ENCODE data around the gene PRKG1.

PRKG1 gene

DNA sequence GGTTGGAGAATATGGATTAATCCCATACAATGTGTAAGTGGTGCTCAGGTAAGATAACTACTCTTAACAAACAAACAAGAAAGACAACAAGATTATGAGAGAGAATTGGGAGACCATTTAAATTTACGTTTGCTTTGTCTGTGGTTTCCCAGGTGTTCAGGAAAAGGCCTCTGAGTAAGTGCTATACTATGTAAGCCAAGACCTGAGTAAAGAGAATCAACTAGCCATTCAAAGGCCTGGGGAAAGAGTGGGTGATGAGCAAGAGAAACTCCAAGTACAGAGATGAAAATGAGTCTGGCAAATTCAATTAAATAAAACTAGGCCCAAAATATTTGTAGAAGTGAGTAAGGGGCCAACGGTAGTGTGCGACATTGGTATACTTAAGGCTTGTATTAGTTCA lies 615.2 kb downstream of the PRKG1 start:
- Histone ChIP-seq H3K79me1 (ENCODE audit: low read depth, low read length) (no peaks in the 10 kb centered on the region), H3K4ac (ENCODE audit: low read length) (no peak overlapping the region), H4K91ac (ENCODE audit: low read depth, low read length, poor library complexity) (no peak overlapping the region), H2BK12ac (ENCODE audit: low read length) (no peak overlapping the region), H4K8ac (ENCODE audit: low read depth, low read length) (no peak overlapping the region), H3K9me3 (replicated peaks in 1 of 2; ENCODE audit: control insufficient read depth in 2 of 2, insufficient read depth in 1 of 2, low read depth in 1 of 2, low read length in 2 of 2) (no peaks in the 10 kb centered on the region), H2BK5ac (ENCODE audit: low read length) (no peak overlapping the region), H3K36me3 (replicated peaks in 1 of 2; ENCODE audit: control insufficient read depth in 2 of 2, insufficient read depth in 2 of 2, low read length in 2 of 2) (no peaks in the 10 kb centered on the region), H2BK15ac (ENCODE audit: low read length) (no peak overlapping the region), H3K23ac (ENCODE audit: low read depth, low read length, poor library complexity) (no peak overlapping the region), H3K14ac (ENCODE audit: low read length) (no peak overlapping the region), H2BK120ac (ENCODE audit: low read depth, low read length) (no peak overlapping the region), H3K27ac (replicated peaks; ENCODE audit: low read length) (no peak overlapping the region), H3K4me1 (ENCODE audit: control insufficient read depth in 2 of 2, insufficient read depth in 1 of 2, low read depth in 1 of 2, low read length in 2 of 2) (peaks cover 0 to 3% of the 10 kb centered on the region in 2 donors), H2AK5ac (ENCODE audit: low read depth, low read length) (no peak overlapping the region), H3K27me3 (ENCODE audit: control insufficient read depth in 3 of 3, insufficient read depth in 3 of 3, low read depth in 1 of 3, low read length in 3 of 3) (no peaks in the 10 kb centered on the region), H2AFZ (ENCODE audit: low read length) (no peak overlapping the region), H3K4me2 (ENCODE audit: insufficient read depth, low read length, poor library complexity, severe bottlenecking) (no peak overlapping the region), H3K4me3 (ENCODE audit: low read length in 2 of 2) (no peak overlapping the region), H3K9ac (ENCODE audit: low read depth, low read length, poor library complexity) (no peak overlapping the region), H3K18ac (ENCODE audit: low read length) (no peak overlapping the region)
- WGBS, 2 donors (ENCODE audit: extremely low coverage in 2 of 2, insufficient read length in 2 of 2, insufficient replicate concordance in 1 of 2) = no CpG with 5 or more reads among the region's 3 CpGs
- no peak for DNase-seq (ENCODE audit: low spot score)

- H3K27ac ChIP-seq (replicated peaks; ENCODE audit: low read length) = no peak overlapping the region
Measured at GRCh38 chr10:51691135-51691534, 616.8 kb downstream of the PRKG1 start.

DNA sequence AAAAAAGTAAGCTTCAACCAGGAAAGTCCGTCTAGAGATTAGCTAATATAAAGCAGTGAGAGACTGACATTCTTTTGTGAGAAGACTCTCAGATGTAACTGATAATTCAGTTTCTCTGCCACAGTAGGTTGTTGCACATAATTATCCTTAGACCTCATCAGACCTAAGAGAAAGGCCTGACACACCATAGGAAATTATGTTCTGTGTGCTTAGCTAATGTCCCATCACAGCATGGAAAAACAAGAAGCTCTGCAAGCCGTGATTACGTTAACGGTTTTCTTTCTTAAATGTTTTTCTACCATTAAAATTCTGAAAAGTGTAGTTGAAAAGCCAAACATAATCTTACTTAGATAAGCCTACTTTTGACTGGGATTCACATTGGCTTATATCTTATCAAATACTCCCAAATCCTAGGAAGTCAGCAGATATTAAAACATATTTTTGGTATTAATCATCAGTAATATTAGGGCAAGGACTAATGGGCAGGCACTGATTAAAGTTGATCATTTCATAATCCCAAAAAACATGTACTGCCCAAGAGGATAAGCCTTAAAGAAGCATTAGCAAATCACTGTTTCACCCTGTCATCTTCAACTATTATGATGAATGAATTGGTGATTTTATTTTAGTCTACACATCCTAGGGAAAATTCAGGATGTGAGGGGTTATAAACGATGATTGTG lies 619.9 kb downstream of the PRKG1 start:
- H2BK12ac ChIP-seq (ENCODE audit: low read length) = no peak overlapping the region
- no peak overlapping the region for H3K27ac ChIP-seq (replicated peaks; ENCODE audit: low read length)
- no CpG with 5 or more reads among the region's 5 CpGs for WGBS, 2 donors (ENCODE audit: extremely low coverage in 2 of 2, insufficient read length in 2 of 2, insufficient replicate concordance in 1 of 2)

More at GRCh38 chr10:51691135-51691534, 616.8 kb downstream of the PRKG1 start:
- no peaks in the 10 kb centered on the region for H3K9me3 ChIP-seq (replicated peaks in 1 of 2; ENCODE audit: control insufficient read depth in 2 of 2, insufficient read depth in 1 of 2, low read depth in 1 of 2, low read length in 2 of 2)
- no peak overlapping the region for H4K91ac ChIP-seq (ENCODE audit: low read depth, low read length, poor library complexity)
- no peak overlapping the region for H4K8ac ChIP-seq (ENCODE audit: low read depth, low read length)
- H3K14ac ChIP-seq (ENCODE audit: low read length) = no peak overlapping the region
- no peak overlapping the region for H3K4ac ChIP-seq (ENCODE audit: low read length)
- no peak for DNase-seq (ENCODE audit: low spot score)
- no peaks in the 10 kb centered on the region for H3K79me1 ChIP-seq (ENCODE audit: low read depth, low read length)
- H2AFZ ChIP-seq (ENCODE audit: low read length) = no peak overlapping the region
- no peak overlapping the region for H2BK12ac ChIP-seq (ENCODE audit: low read length)
- H3K9ac ChIP-seq (ENCODE audit: low read depth, low read length, poor library complexity) = no peak overlapping the region
- H2BK120ac ChIP-seq (ENCODE audit: low read depth, low read length) = no peak overlapping the region
- no peaks in the 10 kb centered on the region for H3K27me3 ChIP-seq (ENCODE audit: control insufficient read depth in 3 of 3, insufficient read depth in 3 of 3, low read depth in 1 of 3, low read length in 3 of 3)
- no peak overlapping the region for H2BK5ac ChIP-seq (ENCODE audit: low read length)
- no peak overlapping the region for H2AK5ac ChIP-seq (ENCODE audit: low read depth, low read length)
- no peak overlapping the region for H3K4me2 ChIP-seq (ENCODE audit: insufficient read depth, low read length, poor library complexity, severe bottlenecking)
- H3K18ac ChIP-seq (ENCODE audit: low read length) = no peak overlapping the region
- H3K23ac ChIP-seq (ENCODE audit: low read depth, low read length, poor library complexity) = no peak overlapping the region
- no peak overlapping the region for H3K4me3 ChIP-seq (ENCODE audit: low read length in 2 of 2)
- H3K36me3 ChIP-seq (replicated peaks in 1 of 2; ENCODE audit: control insufficient read depth in 2 of 2, insufficient read depth in 2 of 2, low read length in 2 of 2) = peaks cover 0 to 12% of the 10 kb centered on the region in 2 donors
- peaks cover 0 to 2% of the 10 kb centered on the region in 2 donors for H3K4me1 ChIP-seq (ENCODE audit: control insufficient read depth in 2 of 2, insufficient read depth in 1 of 2, low read depth in 1 of 2, low read length in 2 of 2)
- WGBS, 2 donors (ENCODE audit: extremely low coverage in 2 of 2, insufficient read length in 2 of 2, insufficient replicate concordance in 1 of 2) = no CpG with 5 or more reads among the region's 4 CpGs
- no peak overlapping the region for H2BK15ac ChIP-seq (ENCODE audit: low read length)

GRCh38 chr10:51696251-51696650 lies 622.0 kb downstream of the PRKG1 start:
- no peak overlapping the region for H3K4me3 ChIP-seq (ENCODE audit: low read length in 2 of 2)
- WGBS, 2 donors (ENCODE audit: extremely low coverage in 2 of 2, insufficient read length in 2 of 2, insufficient replicate concordance in 1 of 2) = no CpG with 5 or more reads among the region's 1 CpG

More for the DNA sequence above, 619.9 kb downstream of the PRKG1 start:
- H3K18ac ChIP-seq (ENCODE audit: low read length) = no peak overlapping the region
- no peaks in the 10 kb centered on the region for H3K27me3 ChIP-seq (ENCODE audit: control insufficient read depth in 3 of 3, insufficient read depth in 3 of 3, low read depth in 1 of 3, low read length in 3 of 3)
- H2BK15ac ChIP-seq (ENCODE audit: low read length) = no peak overlapping the region
- no peak overlapping the region for H4K91ac ChIP-seq (ENCODE audit: low read depth, low read length, poor library complexity)
- DNase-seq (ENCODE audit: low spot score) = no peak
- no peak overlapping the region for H3K14ac ChIP-seq (ENCODE audit: low read length)
- H2AK5ac ChIP-seq (ENCODE audit: low read depth, low read length) = no peak overlapping the region
- H3K4ac ChIP-seq (ENCODE audit: low read length) = no peak overlapping the region
- H3K4me3 ChIP-seq (ENCODE audit: low read length in 2 of 2) = no peak overlapping the region
- H3K4me2 ChIP-seq (ENCODE audit: insufficient read depth, low read length, poor library complexity, severe bottlenecking) = no peak overlapping the region
- H2BK120ac ChIP-seq (ENCODE audit: low read depth, low read length) = no peak overlapping the region
- no peak overlapping the region for H2BK5ac ChIP-seq (ENCODE audit: low read length)
- H3K4me1 ChIP-seq (ENCODE audit: control insufficient read depth in 2 of 2, insufficient read depth in 1 of 2, low read depth in 1 of 2, low read length in 2 of 2) = peaks cover 10 to 12% of the 10 kb centered on the region in 2 donors
- H2AFZ ChIP-seq (ENCODE audit: low read length) = no peak overlapping the region
- H3K9ac ChIP-seq (ENCODE audit: low read depth, low read length, poor library complexity) = no peak overlapping the region
- no peak overlapping the region for H3K23ac ChIP-seq (ENCODE audit: low read depth, low read length, poor library complexity)
- peaks cover 3% of the 10 kb centered on the region for H3K79me1 ChIP-seq (ENCODE audit: low read depth, low read length)
- H4K8ac ChIP-seq (ENCODE audit: low read depth, low read length) = no peak overlapping the region
- peaks cover 9 to 38% of the 10 kb centered on the region in 2 donors for H3K36me3 ChIP-seq (replicated peaks in 1 of 2; ENCODE audit: control insufficient read depth in 2 of 2, insufficient read depth in 2 of 2, low read length in 2 of 2)
- H3K9me3 ChIP-seq (replicated peaks in 1 of 2; ENCODE audit: control insufficient read depth in 2 of 2, insufficient read depth in 1 of 2, low read depth in 1 of 2, low read length in 2 of 2) = no peaks in the 10 kb centered on the region

More at GRCh38 chr10:51696251-51696650, 622.0 kb downstream of the PRKG1 start:
- Histone ChIP-seq H3K4ac (ENCODE audit: low read length) (no peak overlapping the region), H3K14ac (ENCODE audit: low read length) (no peak overlapping the region), H3K9ac (ENCODE audit: low read depth, low read length, poor library complexity) (no peak overlapping the region), H3K23ac (ENCODE audit: low read depth, low read length, poor library complexity) (no peak overlapping the region), H2BK5ac (ENCODE audit: low read length) (no peak overlapping the region), H3K18ac (ENCODE audit: low read length) (no peak overlapping the region), H3K4me1 (ENCODE audit: control insufficient read depth in 2 of 2, insufficient read depth in 1 of 2, low read depth in 1 of 2, low read length in 2 of 2) (peaks cover 10 to 14% of the 10 kb centered on the region in 2 donors), H2AK5ac (ENCODE audit: low read depth, low read length) (no peak overlapping the region), H2BK12ac (ENCODE audit: low read length) (no peak overlapping the region), H3K27me3 (ENCODE audit: control insufficient read depth in 3 of 3, insufficient read depth in 3 of 3, low read depth in 1 of 3, low read length in 3 of 3) (no peaks in the 10 kb centered on the region), H4K8ac (ENCODE audit: low read depth, low read length) (no peak overlapping the region), H4K91ac (ENCODE audit: low read depth, low read length, poor library complexity) (no peak overlapping the region), H3K4me2 (ENCODE audit: insufficient read depth, low read length, poor library complexity, severe bottlenecking) (no peak overlapping the region), H3K79me1 (ENCODE audit: low read depth, low read length) (peaks cover 5% of the 10 kb centered on the region), H3K36me3 (replicated peaks in 1 of 2; ENCODE audit: control insufficient read depth in 2 of 2, insufficient read depth in 2 of 2, low read length in 2 of 2) (peaks cover 9 to 38% of the 10 kb centered on the region in 2 donors), H2BK120ac (ENCODE audit: low read depth, low read length) (no peak overlapping the region), H3K27ac (replicated peaks; ENCODE audit: low read length) (no peak overlapping the region), H3K9me3 (replicated peaks in 1 of 2; ENCODE audit: control insufficient read depth in 2 of 2, insufficient read depth in 1 of 2, low read depth in 1 of 2, low read length in 2 of 2) (no peaks in the 10 kb centered on the region), H2AFZ (ENCODE audit: low read length) (no peak overlapping the region), H2BK15ac (ENCODE audit: low read length) (no peak overlapping the region)
- DNase-seq (ENCODE audit: low spot score) = no peak
